Ishikawa (cell line): ENCODE results near the gene IL17RD.

Source experiments
- CREB1 ChIP-seq: IDR thresholded peaks from 2 replicates; pipeline ENCODE4 v1.6.1; 2012; ENCODE audit warnings: low read depth
- RAD21 ChIP-seq: IDR thresholded peaks from 2 replicates; pipeline ENCODE4 v1.6.1; 2012; ENCODE audit warnings: low read depth
- TAF1 ChIP-seq: IDR thresholded peaks from 2 replicates; pipeline ENCODE4 v1.6.1; 2012; ENCODE audit warnings: low read depth, mild to moderate bottlenecking
- YY1 ChIP-seq: IDR thresholded peaks from 2 replicates; pipeline ENCODE4 v1.6.1; 2012; ENCODE audit warnings: low read depth
- TF ChIP-seq, protein P1 (sequence below): IDR thresholded peaks from 2 replicates; pipeline ENCODE4 v1.6.1; 2012; ENCODE audit warnings: low read depth, mild to moderate bottlenecking

DNA sequence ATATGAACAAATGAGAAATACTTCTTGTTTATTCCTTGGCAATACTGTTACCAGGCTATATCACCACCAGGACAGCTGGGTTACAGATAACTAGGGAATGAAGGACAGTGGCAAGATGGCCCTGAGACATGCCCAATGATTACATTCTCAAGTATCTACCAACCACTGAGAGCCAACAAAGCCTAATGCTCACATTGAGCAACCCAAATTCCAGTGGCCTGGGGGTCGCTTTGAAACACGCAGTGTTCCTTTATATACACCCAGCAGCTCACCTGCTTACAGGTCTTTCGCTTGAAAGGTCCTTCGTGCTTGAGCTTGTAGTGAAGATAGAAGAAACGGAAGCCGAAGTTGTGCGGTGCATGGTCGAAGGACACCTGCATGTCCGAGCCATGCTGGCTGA lies 59.6 kb downstream of the IL17RD start:
- TF ChIP-seq, protein P1, sequence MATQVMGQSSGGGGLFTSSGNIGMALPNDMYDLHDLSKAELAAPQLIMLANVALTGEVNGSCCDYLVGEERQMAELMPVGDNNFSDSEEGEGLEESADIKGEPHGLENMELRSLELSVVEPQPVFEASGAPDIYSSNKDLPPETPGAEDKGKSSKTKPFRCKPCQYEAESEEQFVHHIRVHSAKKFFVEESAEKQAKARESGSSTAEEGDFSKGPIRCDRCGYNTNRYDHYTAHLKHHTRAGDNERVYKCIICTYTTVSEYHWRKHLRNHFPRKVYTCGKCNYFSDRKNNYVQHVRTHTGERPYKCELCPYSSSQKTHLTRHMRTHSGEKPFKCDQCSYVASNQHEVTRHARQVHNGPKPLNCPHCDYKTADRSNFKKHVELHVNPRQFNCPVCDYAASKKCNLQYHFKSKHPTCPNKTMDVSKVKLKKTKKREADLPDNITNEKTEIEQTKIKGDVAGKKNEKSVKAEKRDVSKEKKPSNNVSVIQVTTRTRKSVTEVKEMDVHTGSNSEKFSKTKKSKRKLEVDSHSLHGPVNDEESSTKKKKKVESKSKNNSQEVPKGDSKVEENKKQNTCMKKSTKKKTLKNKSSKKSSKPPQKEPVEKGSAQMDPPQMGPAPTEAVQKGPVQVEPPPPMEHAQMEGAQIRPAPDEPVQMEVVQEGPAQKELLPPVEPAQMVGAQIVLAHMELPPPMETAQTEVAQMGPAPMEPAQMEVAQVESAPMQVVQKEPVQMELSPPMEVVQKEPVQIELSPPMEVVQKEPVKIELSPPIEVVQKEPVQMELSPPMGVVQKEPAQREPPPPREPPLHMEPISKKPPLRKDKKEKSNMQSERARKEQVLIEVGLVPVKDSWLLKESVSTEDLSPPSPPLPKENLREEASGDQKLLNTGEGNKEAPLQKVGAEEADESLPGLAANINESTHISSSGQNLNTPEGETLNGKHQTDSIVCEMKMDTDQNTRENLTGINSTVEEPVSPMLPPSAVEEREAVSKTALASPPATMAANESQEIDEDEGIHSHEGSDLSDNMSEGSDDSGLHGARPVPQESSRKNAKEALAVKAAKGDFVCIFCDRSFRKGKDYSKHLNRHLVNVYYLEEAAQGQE, result no peak
- TF ChIP-seq CREB1 (no peak), YY1 (no peak), TAF1 (no peak), RAD21 (no peak)
